ES-I3 (cell line): Measurements from ENCODE around the gene SDK2.

Source experiments
- H3K36me3 ChIP-seq: 2 replicates; pipeline ENCODE4 v1.6.1; 2013; ENCODE audit warnings: mild to moderate bottlenecking, low read length, control low read depth, moderate library complexity; ENCODE audit not compliant: insufficient read depth
- H3K4me1 ChIP-seq: 2 replicates; pipeline ENCODE4 v1.6.1; 2013; ENCODE audit warnings: mild to moderate bottlenecking, control low read depth, low read length; ENCODE audit not compliant: insufficient read depth
- H3K9ac ChIP-seq: 2 replicates; pipeline ENCODE4 v1.6.1; 2013; ENCODE audit warnings: low read depth, mild to moderate bottlenecking, low read length, moderate library complexity
- H3K9me3 ChIP-seq: 2 replicates; pipeline ENCODE4 v1.6.1; 2013; ENCODE audit warnings: mild to moderate bottlenecking, low read length, moderate library complexity; ENCODE audit not compliant: control insufficient read depth, insufficient read depth

Gene SDK2

DNA sequence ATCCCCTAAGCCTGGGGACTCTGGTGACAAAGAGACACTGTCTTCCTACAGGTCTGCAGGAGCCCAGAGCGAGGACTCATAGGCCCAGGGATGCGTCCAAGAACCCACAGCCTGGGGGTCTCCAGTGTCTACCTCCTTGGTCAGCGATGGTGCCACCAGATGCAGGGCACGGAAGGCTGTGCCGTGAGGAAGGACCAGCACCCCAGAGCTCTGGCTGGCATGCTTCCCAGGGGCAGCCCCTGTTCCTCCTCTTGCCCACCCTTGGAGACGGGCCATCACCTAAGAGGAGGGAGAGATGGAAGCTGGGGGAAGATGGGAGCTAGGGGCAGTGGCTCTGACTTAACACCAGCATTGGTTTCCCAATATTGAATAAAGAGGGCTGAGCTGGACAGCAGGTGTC, 125.2 kb downstream of the SDK2 start:
- no peak overlapping the region for H3K9ac ChIP-seq
- H3K4me1 ChIP-seq, result peaks cover 3% of the 10 kb centered on the region; the same call in 1 of the 2 replicates
- no peaks in the 10 kb centered on the region for H3K9me3 ChIP-seq
- no peaks in the 10 kb centered on the region for H3K36me3 ChIP-seq

DNA sequence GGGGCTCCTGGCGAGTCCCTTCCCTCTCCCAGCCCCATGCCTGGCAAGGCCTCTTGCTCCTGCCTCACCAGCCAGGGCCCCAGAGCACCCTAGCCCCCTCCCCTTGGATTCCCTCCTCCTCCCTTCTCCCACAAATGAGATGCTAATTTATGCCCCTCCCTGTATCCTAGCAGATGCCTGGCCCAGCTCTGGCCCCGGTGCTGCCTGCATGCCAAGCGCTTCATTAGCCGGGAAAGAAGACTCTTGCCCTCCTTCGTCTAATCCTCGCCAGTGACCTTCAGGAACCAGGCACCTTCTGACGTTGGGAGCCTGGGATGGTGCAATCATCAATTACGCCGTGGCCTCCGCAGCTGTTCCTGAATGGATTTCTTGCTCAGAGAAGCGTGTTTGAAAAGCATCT, 127.8 kb downstream of the SDK2 start:
- H3K36me3 ChIP-seq, result no peaks in the 10 kb centered on the region
- H3K9me3 ChIP-seq, result no peaks in the 10 kb centered on the region
- peaks cover 4% of the 10 kb centered on the region; the same call in 1 of the 2 replicates for H3K4me1 ChIP-seq
- H3K9ac ChIP-seq, result no peak overlapping the region

DNA sequence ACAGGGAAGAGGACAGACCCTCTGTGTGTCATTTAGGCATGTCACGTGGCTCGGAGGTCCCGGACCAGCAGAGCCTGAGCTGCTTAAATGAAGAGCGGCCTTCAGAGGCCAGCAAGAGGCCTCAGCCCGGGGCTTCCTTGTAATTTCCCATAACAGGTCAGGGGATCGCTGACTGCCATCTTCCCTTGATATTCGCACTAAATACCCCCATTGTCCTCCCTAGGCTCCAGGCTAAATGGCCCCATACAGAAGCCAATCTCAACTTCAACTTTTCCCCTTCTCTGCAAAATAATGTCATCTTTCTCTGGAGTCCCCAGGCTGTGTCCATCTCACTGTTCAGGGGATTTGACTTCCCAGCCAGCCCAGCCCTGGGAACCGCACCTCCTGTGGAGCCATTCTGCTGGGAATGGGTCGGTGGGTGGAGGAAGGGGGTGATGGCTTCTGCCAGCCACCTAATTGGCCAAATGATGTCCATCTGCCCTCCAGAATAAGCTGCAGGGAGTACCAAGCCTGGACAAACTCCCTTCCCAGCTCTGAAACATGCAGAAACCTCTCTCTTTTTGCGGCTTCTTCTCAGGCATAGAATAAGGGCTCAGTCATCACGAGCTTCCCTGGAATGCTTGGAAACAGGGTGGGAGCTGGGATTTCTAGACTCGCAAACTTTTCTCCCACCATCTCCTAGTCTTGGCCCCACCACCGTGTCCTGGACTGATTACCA, 129.9 kb downstream of the SDK2 start:
- Histone ChIP-seq H3K9ac (no peak overlapping the region), H3K4me1 (peaks cover 9% of the 10 kb centered on the region; the same call in 1 of the 2 replicates), H3K36me3 (no peaks in the 10 kb centered on the region), H3K9me3 (no peaks in the 10 kb centered on the region)

DNA sequence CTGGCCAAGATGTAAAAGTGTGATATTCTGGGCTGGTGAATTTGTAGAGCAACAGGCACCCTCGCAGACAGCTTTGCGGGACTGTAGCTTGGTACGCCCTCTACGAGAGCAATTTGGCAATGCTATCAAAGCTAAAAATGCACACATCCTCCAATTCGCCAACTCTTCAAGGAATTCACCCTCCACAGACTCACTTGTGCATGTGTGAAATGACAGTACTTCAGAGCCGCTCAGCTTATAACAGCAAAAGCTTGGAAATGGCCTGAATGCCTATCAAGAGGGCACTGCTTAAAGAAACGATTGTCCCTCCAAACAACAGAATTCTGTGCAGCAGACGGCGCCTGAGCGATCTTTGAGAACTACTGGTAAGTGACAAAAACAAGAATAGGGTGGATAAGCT, 130.8 kb downstream of the SDK2 start:
- no peaks in the 10 kb centered on the region for H3K9me3 ChIP-seq
- no peak overlapping the region for H3K9ac ChIP-seq
- H3K36me3 ChIP-seq, result no peaks in the 10 kb centered on the region
- H3K4me1 ChIP-seq, result peaks cover 9% of the 10 kb centered on the region; the same call in 1 of the 2 replicates

DNA sequence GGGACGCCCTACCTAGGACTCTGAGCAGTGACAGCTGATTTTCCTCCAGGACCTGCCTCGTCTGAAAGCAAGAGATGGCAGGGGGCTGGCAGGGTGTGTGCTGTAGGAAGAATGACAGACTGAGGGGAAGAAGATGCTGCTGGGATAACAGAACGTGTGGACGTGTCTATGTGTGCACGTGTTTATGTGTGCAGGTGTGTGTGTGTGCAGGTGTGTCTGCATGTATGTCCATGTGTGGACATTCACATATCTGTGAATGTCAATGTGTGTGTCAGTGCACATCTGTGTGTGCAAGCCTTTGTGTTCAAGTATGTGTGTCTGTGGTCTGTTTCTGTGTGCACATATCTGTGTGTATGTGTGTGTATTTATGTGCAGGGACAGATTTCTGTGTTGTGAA, 132.5 kb downstream of the SDK2 start:
- no peak overlapping the region for H3K9ac ChIP-seq
- no peaks in the 10 kb centered on the region for H3K36me3 ChIP-seq
- no peaks in the 10 kb centered on the region for H3K9me3 ChIP-seq
- peaks cover 9% of the 10 kb centered on the region; the same call in 1 of the 2 replicates for H3K4me1 ChIP-seq

DNA sequence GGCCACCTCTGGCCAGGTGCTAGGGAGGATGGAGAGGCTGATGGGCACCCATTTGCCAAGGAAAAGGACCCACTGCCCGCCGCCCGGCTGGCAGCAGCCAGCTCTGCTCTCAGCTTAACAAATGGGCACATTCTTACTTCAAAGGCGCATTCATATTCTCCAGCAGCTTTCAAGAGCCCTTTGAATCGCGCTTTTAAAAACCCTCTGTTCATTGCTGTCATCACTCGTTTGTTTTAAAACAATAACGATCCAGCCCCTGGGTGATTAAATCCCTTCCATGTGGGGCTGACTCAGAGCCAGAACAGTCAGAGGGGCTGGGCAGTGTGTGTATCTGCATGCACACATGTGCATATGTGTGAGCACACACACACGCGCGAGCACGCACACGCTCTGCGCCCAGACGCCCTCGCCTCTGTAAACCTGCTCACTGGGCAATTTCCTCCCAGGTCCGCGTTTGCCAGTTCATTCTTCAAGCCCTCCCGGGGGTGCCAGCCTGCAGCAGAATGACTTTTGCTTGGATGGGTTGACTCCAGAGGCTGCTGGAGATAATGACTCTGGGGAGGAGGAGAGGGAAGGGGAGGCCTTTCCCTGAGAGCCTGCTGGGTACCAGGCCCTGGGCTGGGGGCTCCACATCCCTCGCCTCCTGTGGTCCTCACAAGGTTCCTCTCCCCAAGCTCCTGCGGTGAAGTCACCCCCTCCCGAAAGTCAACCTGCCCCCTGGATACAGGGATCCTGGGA, 133.1 kb downstream of the SDK2 start:
- Histone ChIP-seq H3K4me1 (peaks cover 9% of the 10 kb centered on the region; the same call in 1 of the 2 replicates), H3K9me3 (no peaks in the 10 kb centered on the region), H3K36me3 (no peaks in the 10 kb centered on the region), H3K9ac (no peak overlapping the region)

DNA sequence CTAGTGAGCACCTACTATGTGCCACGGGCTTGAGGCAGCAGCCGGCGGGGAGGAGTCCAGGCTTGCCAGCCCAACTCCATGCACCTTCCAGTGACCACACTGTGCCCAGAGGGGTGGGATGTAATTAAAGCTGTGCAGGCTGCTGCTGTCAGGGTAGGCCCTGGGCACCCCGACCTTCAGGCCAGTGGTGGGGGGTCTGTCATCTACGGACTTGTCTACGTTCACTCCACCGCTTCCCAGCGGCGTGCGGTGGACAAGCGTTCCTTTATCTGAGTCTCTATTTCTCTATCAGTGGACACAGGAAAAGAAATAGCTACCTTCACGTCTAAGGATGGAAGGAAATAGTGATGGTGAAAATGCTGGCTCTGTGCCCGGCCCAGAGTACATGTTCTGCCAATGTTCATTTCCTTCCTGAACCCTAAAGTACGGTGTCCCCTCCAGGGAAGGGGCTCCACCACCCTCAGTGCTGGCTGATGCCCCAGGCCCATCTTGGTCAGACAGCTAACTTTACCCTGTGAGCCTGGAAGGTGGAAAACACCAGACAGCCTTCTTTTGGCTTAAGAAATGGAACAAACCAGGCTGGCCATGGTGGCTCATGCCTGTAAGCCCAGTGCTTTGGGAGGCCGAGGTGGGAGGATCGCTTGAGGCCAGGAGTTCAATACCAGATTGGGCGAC, 135.2 kb downstream of the SDK2 start:
- no peaks in the 10 kb centered on the region for H3K9me3 ChIP-seq
- no peak overlapping the region for H3K9ac ChIP-seq
- H3K4me1 ChIP-seq, result peaks cover 7% of the 10 kb centered on the region; the same call in 1 of the 2 replicates
- H3K36me3 ChIP-seq, result no peaks in the 10 kb centered on the region

DNA sequence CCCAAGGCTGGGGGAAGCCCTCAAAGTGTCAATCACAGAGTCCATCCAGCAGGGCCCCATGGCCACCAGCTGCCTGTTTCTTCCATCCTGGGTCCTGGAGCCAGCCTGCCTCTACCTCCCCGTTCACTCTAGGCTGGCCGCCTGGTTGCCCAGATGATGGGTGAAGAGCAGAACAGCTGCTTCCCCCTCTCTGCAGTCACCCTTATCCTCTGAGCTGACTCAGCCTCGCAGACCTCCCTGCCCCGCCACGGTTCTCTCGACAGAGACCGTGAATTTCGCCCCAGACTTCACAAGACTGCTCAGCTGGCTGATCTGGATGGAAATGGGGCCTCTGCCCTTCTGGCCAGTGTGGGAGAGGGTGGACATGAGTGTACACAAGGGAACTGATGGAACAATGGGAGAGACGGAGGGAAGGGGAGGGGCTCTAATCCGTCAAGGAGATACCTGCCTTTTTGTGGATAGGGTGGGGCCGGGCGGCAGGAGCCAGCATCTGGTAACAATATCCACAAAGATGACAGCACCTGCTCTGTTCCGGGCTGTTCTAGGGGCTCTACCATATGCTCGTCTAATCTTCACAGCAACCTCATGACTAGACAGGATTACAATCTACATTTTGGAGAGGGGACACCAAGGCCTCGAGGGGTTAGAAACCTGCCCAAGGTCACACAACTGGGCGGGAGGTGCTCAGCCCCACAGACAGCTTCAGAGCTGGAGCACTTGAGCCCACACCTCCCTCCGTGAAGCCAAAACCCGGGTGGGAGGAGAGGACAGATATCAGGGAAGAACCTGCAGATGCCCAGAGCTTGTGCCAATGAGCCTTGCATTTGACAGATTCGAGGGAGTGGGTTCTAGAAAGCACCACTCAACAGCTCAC, 136.0 kb downstream of the SDK2 start:
- no peaks in the 10 kb centered on the region for H3K9me3 ChIP-seq
- H3K36me3 ChIP-seq, result no peaks in the 10 kb centered on the region
- H3K4me1 ChIP-seq, result peaks cover 5% of the 10 kb centered on the region; the same call in 1 of the 2 replicates
- no peak overlapping the region for H3K9ac ChIP-seq

DNA sequence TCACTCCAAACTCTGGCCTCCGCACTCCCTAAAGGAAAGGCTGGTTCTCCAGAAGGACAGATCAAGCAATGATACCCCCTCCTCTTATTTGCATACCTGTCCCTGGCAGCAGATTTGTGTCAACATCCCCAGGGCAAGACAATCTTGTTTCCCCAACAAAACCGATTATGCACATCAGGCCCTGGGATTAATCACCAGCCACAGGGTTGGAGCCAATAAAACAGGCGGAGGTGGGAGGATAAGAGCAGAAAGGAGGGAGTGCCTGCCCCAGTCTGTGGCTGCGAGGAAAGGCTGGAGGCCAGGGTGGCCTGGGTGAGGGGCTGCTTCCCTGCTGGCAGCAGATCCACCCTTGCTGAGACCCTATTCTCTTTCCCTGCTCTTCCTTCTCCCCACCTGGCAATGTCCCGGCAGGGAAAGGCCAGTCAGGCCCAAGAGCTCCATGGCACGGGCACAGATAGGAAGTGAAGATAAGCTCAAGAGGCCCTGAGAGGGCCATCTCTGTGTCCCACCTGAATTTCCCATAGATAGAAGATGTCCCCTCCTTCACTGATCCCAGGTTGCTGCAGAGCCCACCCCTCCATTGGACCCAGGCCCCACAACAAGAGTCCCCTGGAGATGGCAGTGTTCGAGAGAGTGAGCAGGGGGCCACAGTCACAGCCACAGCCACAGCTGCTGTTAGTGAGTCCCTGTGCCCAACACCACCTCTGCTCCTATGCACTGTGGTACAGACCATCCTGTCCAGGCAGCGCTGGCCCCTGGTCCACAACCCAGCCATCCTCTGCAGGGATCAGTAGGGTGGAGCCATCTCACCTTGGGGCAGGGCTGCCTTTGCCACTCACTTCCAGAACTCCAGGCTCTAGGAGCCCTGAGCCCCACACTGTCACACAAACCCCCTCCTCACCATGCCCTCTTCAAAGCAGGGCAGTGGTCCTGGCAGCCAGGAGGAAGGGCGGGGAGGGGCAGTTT, 137.5 kb downstream of the SDK2 start:
- no peaks in the 10 kb centered on the region for H3K9me3 ChIP-seq
- peaks cover 5% of the 10 kb centered on the region; the same call in 1 of the 2 replicates for H3K4me1 ChIP-seq
- no peak overlapping the region for H3K9ac ChIP-seq
- H3K36me3 ChIP-seq, result no peaks in the 10 kb centered on the region

DNA sequence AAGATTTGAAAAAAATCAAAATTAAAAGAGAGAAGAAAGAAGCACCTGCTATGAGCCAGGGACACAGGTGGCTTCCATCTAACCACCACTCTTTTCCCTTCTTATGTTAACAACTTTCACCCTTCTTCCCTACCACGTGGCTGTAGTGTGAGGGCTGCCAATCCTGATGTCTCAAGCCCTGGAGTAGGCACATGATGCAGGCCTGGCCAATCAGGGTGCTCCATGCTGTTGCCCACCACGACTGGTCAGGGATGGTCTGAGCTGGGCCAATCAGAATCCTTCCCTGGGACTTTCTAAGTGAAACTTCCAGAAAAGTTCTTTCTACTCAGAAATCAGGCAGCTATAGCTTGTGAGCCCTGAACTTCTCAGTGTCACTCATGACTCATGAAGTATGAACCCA, 140.7 kb downstream of the SDK2 start:
- H3K9ac ChIP-seq, result no peak overlapping the region
- no peaks in the 10 kb centered on the region for H3K36me3 ChIP-seq
- no peaks in the 10 kb centered on the region for H3K9me3 ChIP-seq
- no peaks in the 10 kb centered on the region for H3K4me1 ChIP-seq

DNA sequence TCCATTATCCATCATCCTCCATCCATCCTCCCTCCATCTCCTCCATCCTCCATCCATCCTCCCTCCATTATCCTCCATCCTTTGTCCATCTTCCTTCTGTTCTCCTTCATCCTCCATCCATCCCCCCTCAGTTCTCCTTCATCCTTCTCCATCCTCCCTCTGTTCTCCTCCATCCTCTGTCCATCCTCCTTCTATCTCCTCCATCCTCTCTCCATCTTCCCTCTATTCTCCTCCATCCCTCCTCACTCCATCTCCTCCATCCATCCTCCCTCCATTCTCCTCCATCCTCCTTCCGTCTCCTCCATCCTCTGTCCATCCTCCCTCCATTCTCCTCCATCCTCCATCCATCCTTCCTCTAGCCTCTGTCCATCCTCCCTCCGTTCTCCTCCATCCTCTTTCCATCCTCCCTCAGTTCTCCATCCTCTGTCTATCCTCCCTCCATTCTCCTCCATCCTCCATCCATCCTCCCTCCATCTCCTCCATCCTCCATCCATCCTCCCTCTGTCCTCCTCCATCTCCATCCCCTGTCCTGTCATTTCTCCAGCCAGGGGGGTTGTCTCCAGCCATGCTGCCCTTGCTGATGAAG, 143.7 kb downstream of the SDK2 start:
- no peaks in the 10 kb centered on the region for H3K4me1 ChIP-seq
- no peaks in the 10 kb centered on the region for H3K36me3 ChIP-seq
- no peak overlapping the region for H3K9ac ChIP-seq
- H3K9me3 ChIP-seq, result no peaks in the 10 kb centered on the region

DNA sequence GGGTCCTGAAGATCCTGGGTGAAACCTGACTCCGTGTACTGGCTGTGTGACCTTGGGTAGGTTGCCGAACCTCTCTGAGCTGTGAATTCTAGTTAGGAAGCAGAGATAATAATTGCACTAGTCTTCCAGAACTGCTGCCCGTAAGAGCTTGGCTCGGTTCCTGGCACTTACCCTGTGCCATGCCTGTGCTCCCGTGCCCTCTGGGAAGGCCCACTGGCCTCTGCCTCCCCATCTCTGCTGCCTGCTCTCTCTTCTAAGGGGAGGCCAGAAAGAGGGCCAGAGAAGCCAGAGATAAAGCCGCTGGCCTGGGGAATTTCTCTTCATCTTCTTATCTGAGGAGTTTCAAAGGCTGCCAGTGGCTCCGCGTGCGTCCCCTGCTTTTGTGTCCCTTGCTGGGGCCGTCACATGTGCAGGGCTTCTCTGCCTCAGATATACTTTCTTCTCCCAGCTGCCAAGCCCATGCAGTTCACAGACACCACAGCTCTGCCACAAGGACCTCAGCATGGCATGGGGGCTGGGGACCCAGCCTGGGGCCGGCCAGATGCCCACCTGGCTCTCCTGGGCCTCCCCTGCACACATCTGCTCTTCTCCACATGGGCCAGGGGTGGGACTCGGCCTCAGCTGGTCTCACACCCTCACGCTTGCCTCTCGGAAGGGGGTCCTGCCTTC, 145.2 kb downstream of the SDK2 start:
- H3K9me3 ChIP-seq, result no peaks in the 10 kb centered on the region
- H3K36me3 ChIP-seq, result no peaks in the 10 kb centered on the region
- peaks cover 1% of the 10 kb centered on the region; the same call in 1 of the 2 replicates for H3K4me1 ChIP-seq
- no peak overlapping the region for H3K9ac ChIP-seq
